PC-3 (cell line): Measurements from ENCODE around the gene MPHOSPH9. TPM values are rescaled to one million over a fixed set of nuclear protein-coding genes. Genes with fewer than 3 reads are reported as not detected.

Experiments used
- ATAC-seq: fragments of 200-7000 bp; cut with Tn5 transposase; 2 replicates; pipeline ENCODE4 v1.9.1; 2020; ENCODE audit warnings: mild to moderate bottlenecking, moderate library complexity
- BruUV-seq: library from RNA; stranded (reverse); fragments of 400-500 nt; replicated peaks from 2 replicates; lab custom pipeline; 2021; lab: Mats Ljungman, UMichigan
- CTCF ChIA-PET: fragments of 300-600 bp; sonication (Branson Sonifier 250); formaldehyde crosslinking; loops from one replicate; lab custom pipeline; 2022; ENCODE audit warnings: antibody characterized with exemption; lab: Charles Lee
- POLR2A ChIA-PET: fragments of 300-600 bp; sonication (Branson Sonifier 250); formaldehyde crosslinking; loops from one replicate; lab custom pipeline; 2022; ENCODE audit warnings: antibody characterized with exemption; ENCODE audit not compliant: unreplicated experiment; lab: Charles Lee
- DNase-seq: peaks from one replicate; pipeline ENCODE4 v3.0.0-alpha.2; 2015
- H2AFZ ChIP-seq: fragments of 300-600 bp; sonication (generic); 2 replicates; pipeline ENCODE4 v1.6.0; 2016; ENCODE audit warnings: antibody characterized with exemption, low read length
- H3F3A ChIP-seq: fragments of 300-600 bp; sonication (generic); one replicate; pipeline ENCODE4 v1.6.0; 2017; ENCODE audit warnings: antibody characterized with exemption, low read length, control low read depth, mild to moderate bottlenecking; ENCODE audit not compliant: unreplicated experiment
- H3K27ac ChIP-seq: fragments of 300-600 bp; sonication (generic); 2 replicates; pipeline ENCODE4 v1.5.1; 2016; ENCODE audit warnings: mild to moderate bottlenecking, low read length
- H3K27me3 ChIP-seq: fragments of 300-600 bp; sonication (generic); 2 replicates; pipeline ENCODE4 v1.6.1; 2016; ENCODE audit warnings: low read length, mixed read lengths
- H3K36me3 ChIP-seq: fragments of 300-600 bp; sonication (generic); 2 replicates; pipeline ENCODE4 v1.6.1; 2016; ENCODE audit warnings: low read depth, mixed run types, low read length, mixed read lengths
- H3K4me1 ChIP-seq: fragments of 300-600 bp; sonication (generic); 2 replicates; pipeline ENCODE4 v1.5.1; 2016; ENCODE audit warnings: low read length; ENCODE audit not compliant: insufficient read depth
- H3K4me2 ChIP-seq: fragments of 300-600 bp; sonication (generic); 2 replicates; pipeline ENCODE4 v1.6.0; 2016; ENCODE audit warnings: low read length
- H3K4me3 ChIP-seq: fragments of 300-600 bp; sonication (generic); 2 replicates; pipeline ENCODE4 v1.5.1; 2016; ENCODE audit warnings: mild to moderate bottlenecking, low read length, mixed read lengths
- H3K79me2 ChIP-seq: fragments of 300-600 bp; sonication (generic); 2 replicates; pipeline ENCODE4 v1.6.1; 2017; ENCODE audit warnings: low read length, mixed read lengths
- H3K9ac ChIP-seq: fragments of 300-600 bp; sonication (generic); 2 replicates; pipeline ENCODE4 v1.6.0; 2016; ENCODE audit warnings: mild to moderate bottlenecking, low read length
- H3K9me2 ChIP-seq: fragments of 300-600 bp; sonication (generic); replicated peaks from 2 replicates; pipeline ENCODE4 v1.6.1; 2016; ENCODE audit warnings: mixed run types, low read length, mixed read lengths
- H3K9me3 ChIP-seq: fragments of 300-600 bp; sonication (generic); 2 replicates; pipeline ENCODE4 v1.6.1; 2016; ENCODE audit warnings: low read length, mixed read lengths
- H4K20me1 ChIP-seq: fragments of 300-600 bp; sonication (generic); 2 replicates; pipeline ENCODE4 v1.6.1; 2016; ENCODE audit warnings: low read length, mixed read lengths
- EZH2 ChIP-seq: fragments of 300-600 bp; sonication (generic); IDR thresholded peaks from one replicate; pipeline ENCODE4 v1.6.1; 2017; ENCODE audit warnings: antibody characterized with exemption, mild to moderate bottlenecking, low read length; ENCODE audit not compliant: unreplicated experiment
- EZH2phosphoT487 ChIP-seq: fragments of 300-600 bp; sonication (generic); IDR thresholded peaks from 2 replicates; pipeline ENCODE4 v1.6.1; 2018; ENCODE audit warnings: mild to moderate bottlenecking, antibody characterized with exemption, low read length, borderline replicate concordance
- intact Hi-C: fragments of 100-400 bp; cut with micrococcal nuclease; formaldehyde crosslinking; loops from 2 replicates; pipeline ENCODE4 v1.9.0; 2023
- total RNA-seq: library from RNA; depleted of rRNA; stranded (reverse); fragments of >200 nt; gene quantifications from 2 replicates; pipeline ENCODE4 v1.2.3, GENCODE V29; 2014
- TF ChIP-seq, protein P1 (sequence below): fragments of 300-600 bp; sonication (generic); conservative IDR thresholded peaks from 2 replicates; pipeline ENCODE4 v1.5.1; 2017; ENCODE audit warnings: antibody characterized with exemption, low read depth, mild to moderate bottlenecking, low read length

The MPHOSPH9 gene
- total RNA-seq, 1 experiment from 2014 or later, result 42.5 TPM

GRCh38 chr12:123245678-123246077, 12.7 kb upstream of the MPHOSPH9 start:
- Histone ChIP-seq H3K36me3 (peaks cover 11% of the 10 kb centered on the region; the same call in 1 of the 2 replicates), H3K4me3 (no peak overlapping the region), H3K4me1 (peaks cover 5% of the 10 kb centered on the region), H3K9me2 (no peaks in the 10 kb centered on the region), H3K9me3 (no peaks in the 10 kb centered on the region), H3K9ac (no peak overlapping the region), H2AFZ (no peak overlapping the region), H3K4me2 (no peak overlapping the region), H3K79me2 (peaks cover 44% of the 10 kb centered on the region), H3K27me3 (no peaks in the 10 kb centered on the region), H3K27ac (no peak overlapping the region), H4K20me1 (no peaks in the 10 kb centered on the region), H3F3A (peaks cover 3% of the 10 kb centered on the region)
- intact Hi-C loops, result no loop called here
- DNase-seq (no peak), ATAC-seq (no peak)
- no TSS peak for BruUV-seq
- CTCF ChIA-PET, result no interaction called here
- POLR2A ChIA-PET, result no interaction called here
- TF ChIP-seq EZH2 (no peak), EZH2phosphoT487 (no peak)
- TF ChIP-seq, protein P1, sequence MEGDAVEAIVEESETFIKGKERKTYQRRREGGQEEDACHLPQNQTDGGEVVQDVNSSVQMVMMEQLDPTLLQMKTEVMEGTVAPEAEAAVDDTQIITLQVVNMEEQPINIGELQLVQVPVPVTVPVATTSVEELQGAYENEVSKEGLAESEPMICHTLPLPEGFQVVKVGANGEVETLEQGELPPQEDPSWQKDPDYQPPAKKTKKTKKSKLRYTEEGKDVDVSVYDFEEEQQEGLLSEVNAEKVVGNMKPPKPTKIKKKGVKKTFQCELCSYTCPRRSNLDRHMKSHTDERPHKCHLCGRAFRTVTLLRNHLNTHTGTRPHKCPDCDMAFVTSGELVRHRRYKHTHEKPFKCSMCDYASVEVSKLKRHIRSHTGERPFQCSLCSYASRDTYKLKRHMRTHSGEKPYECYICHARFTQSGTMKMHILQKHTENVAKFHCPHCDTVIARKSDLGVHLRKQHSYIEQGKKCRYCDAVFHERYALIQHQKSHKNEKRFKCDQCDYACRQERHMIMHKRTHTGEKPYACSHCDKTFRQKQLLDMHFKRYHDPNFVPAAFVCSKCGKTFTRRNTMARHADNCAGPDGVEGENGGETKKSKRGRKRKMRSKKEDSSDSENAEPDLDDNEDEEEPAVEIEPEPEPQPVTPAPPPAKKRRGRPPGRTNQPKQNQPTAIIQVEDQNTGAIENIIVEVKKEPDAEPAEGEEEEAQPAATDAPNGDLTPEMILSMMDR, result no peak

DNA sequence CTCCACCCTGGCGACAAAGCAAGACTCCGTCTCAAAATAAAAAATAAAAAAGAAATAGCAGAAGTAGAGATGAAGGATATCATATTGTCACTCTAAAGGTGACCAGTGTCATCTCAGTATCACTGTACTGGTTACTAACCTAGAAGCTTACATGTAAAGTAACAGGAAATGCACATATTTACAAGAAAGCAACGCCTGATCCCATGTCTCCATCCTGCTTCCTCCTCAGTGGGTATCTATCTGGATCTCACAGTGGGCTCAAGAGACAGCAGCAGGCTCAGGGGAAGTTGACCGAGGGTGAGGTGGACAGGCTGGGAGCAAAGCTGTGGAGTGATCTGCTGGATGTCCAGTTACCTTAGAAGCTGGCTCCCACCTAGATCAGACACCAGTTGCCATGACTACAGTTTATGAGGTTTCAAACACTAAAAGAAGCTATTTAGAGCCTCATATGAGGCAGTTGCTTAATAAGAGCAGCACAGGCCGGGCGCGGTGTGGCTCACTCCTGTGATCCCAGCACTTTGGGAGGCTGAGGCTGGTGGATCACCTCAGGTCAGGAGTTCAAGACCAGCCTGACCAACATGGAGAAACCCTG, 10.8 kb upstream of the MPHOSPH9 start:
- no peaks in the 10 kb centered on the region for H3K9me3 ChIP-seq
- H3F3A ChIP-seq, result no peaks in the 10 kb centered on the region
- H3K4me1 ChIP-seq, result no peaks in the 10 kb centered on the region
- peaks cover 48% of the 10 kb centered on the region for H3K79me2 ChIP-seq
- H3K4me3 ChIP-seq, result no peak overlapping the region
- no peaks in the 10 kb centered on the region for H3K9me2 ChIP-seq
- TF ChIP-seq, protein P1, result no peak
- TF ChIP-seq EZH2 (no peak), EZH2phosphoT487 (no peak)
- ChIA-PET CTCF (no interaction called here), POLR2A (no interaction called here)
- no TSS peak for BruUV-seq
- H4K20me1 ChIP-seq, result no peaks in the 10 kb centered on the region
- DNase-seq (no peak), ATAC-seq (no peak)
- no peaks in the 10 kb centered on the region for H3K27me3 ChIP-seq
- no peak overlapping the region for H3K9ac ChIP-seq
- intact Hi-C loops, result no loop called here
- no peak overlapping the region for H2AFZ ChIP-seq
- H3K36me3 ChIP-seq, result peaks cover 11% of the 10 kb centered on the region; the same call in 1 of the 2 replicates
- H3K27ac ChIP-seq, result no peak overlapping the region
- no peak overlapping the region for H3K4me2 ChIP-seq

GRCh38 chr12:123242116-123242904, 9.4 kb upstream of the MPHOSPH9 start:
- DNase-seq (no peak), ATAC-seq (no peak)
- no peak overlapping the region for H3K27ac ChIP-seq
- POLR2A ChIA-PET, result no interaction called here
- H3K27me3 ChIP-seq, result no peaks in the 10 kb centered on the region
- peaks cover 41% of the 10 kb centered on the region for H3K79me2 ChIP-seq
- no peak overlapping the region for H2AFZ ChIP-seq
- TF ChIP-seq EZH2, result no peak
- TF ChIP-seq, protein P1, result no peak
- TF ChIP-seq EZH2phosphoT487, result no peak
- H3K4me3 ChIP-seq, result no peak overlapping the region
- intact Hi-C loops, result no loop called here
- no peaks in the 10 kb centered on the region for H3F3A ChIP-seq
- no TSS peak for BruUV-seq
- H4K20me1 ChIP-seq, result no peaks in the 10 kb centered on the region
- no peak overlapping the region for H3K9ac ChIP-seq
- H3K9me2 ChIP-seq, result no peaks in the 10 kb centered on the region
- H3K4me1 ChIP-seq, result no peaks in the 10 kb centered on the region; the same call in 1 of the 2 replicates
- CTCF ChIA-PET, result no interaction called here
- no peaks in the 10 kb centered on the region for H3K9me3 ChIP-seq
- peaks cover 5% of the 10 kb centered on the region; the same call in 1 of the 2 replicates for H3K36me3 ChIP-seq
- no peak overlapping the region for H3K4me2 ChIP-seq
